Muscle of leg (tissue), 11 donors: ENCODE results near the gene ITGBL1. TPM values are rescaled to one million over a fixed set of nuclear protein-coding genes. Genes with fewer than 3 reads are reported as not detected.
"Not testable (repeated sequence)": the region's sequence is repeated elsewhere in the genome, so short reads cannot be mapped to it uniquely, and the experiment has no call there.

Experiments used
- DNase-seq: peaks from one replicate; pipeline ENCODE4 v3.0.0; 2013
- H3K27ac ChIP-seq: one replicate; pipeline ENCODE4 v1.5.1; 2013; ENCODE audit warnings: mild to moderate bottlenecking, low read length, control low read depth
- H3K27me3 ChIP-seq: one replicate; pipeline ENCODE4 v1.6.1; 2013; ENCODE audit warnings: low read length; ENCODE audit not compliant: control insufficient read depth, insufficient read depth
- H3K36me3 ChIP-seq: one replicate; pipeline ENCODE4 v1.6.1; 2013; ENCODE audit warnings: low read length; ENCODE audit not compliant: control insufficient read depth, insufficient read depth
- H3K4me1 ChIP-seq: one replicate; pipeline ENCODE4 v1.6.1; 2013; ENCODE audit warnings: low read length; ENCODE audit not compliant: control insufficient read depth, insufficient read depth
- H3K4me3 ChIP-seq: one replicate; pipeline ENCODE4 v1.5.1; 2013; ENCODE audit warnings: low read length, control low read depth
- H3K9me3 ChIP-seq: replicated peaks from 2 replicates; pipeline ENCODE4 v1.6.1; 2013; ENCODE audit warnings: low read depth, low read length; ENCODE audit not compliant: control insufficient read depth
- WGBS: methylation state at CpG from one replicate; pipeline ENCODE4 v1.1.5; 2013; ENCODE audit warnings: missing lambda C conversion rate; ENCODE audit not compliant: insufficient coverage; 5-methylcytosine and 5-hydroxymethylcytosine counted together
- polyA plus RNA-seq, 8 donors: library from polyadenylated mRNA; unstranded; fragments of 120-200 nt; gene quantifications; one replicate each; pipeline versions ENCODE4 v1.2.1 to v1.2.3, GENCODE V29; 2013; ENCODE audit warnings: inconsistent platforms in 1 of 8, low replicate concordance in 1 of 8; ENCODE audit not compliant: insufficient read length in 8 of 8, insufficient read depth in 1 of 8
- total RNA-seq: library from RNA; stranded (reverse); fragments of 120-200 nt; gene quantifications from one replicate; pipeline ENCODE4 v1.2.4, GENCODE V29; 2013

ITGBL1 gene
- total and polyA plus RNA-seq, 9 donors: 0.96 to 22.4 (median 3.3) TPM

GRCh38 chr13:101523154-101524131 is 71.0 kb downstream of the ITGBL1 start:
- no peak overlapping the region for H3K27ac ChIP-seq
- no peaks in the 10 kb centered on the region for H3K36me3 ChIP-seq
- no peaks in the 10 kb centered on the region for H3K9me3 ChIP-seq
- no peaks in the 10 kb centered on the region for H3K27me3 ChIP-seq
- WGBS: 23% methylated on average over 2 of the region's 8 CpGs
- DNase-seq: peak; percentile 76
- H3K4me1 ChIP-seq: no peaks in the 10 kb centered on the region
- no peak overlapping the region for H3K4me3 ChIP-seq

GRCh38 chr13:101527130-101527529 is 74.7 kb downstream of the ITGBL1 start:
- Histone ChIP-seq H3K4me3 (no peak overlapping the region), H3K9me3 (no peaks in the 10 kb centered on the region), H3K4me1 (no peaks in the 10 kb centered on the region), H3K27me3 (no peaks in the 10 kb centered on the region), H3K27ac (no peak overlapping the region), H3K36me3 (no peaks in the 10 kb centered on the region)
- no peak for DNase-seq

- Histone ChIP-seq H3K36me3 (no peaks in the 10 kb centered on the region), H3K27me3 (no peaks in the 10 kb centered on the region), H3K4me3 (no peak overlapping the region), H3K9me3 (no peaks in the 10 kb centered on the region), H3K27ac (no peak overlapping the region), H3K4me1 (no peaks in the 10 kb centered on the region)
- DNase-seq: peak; percentile 12
- WGBS: 37% methylated on average over 2 of the region's 4 CpGs
Observed at GRCh38 chr13:101529422-101529821, 76.9 kb downstream of the ITGBL1 start.

- Histone ChIP-seq H3K4me3 (no peak overlapping the region), H3K27ac (no peak overlapping the region), H3K9me3 (no peaks in the 10 kb centered on the region), H3K4me1 (no peaks in the 10 kb centered on the region), H3K36me3 (no peaks in the 10 kb centered on the region), H3K27me3 (no peaks in the 10 kb centered on the region)
- DNase-seq: peak; percentile 14
Observed at GRCh38 chr13:101530293-101530692, 77.8 kb downstream of the ITGBL1 start.

DNA sequence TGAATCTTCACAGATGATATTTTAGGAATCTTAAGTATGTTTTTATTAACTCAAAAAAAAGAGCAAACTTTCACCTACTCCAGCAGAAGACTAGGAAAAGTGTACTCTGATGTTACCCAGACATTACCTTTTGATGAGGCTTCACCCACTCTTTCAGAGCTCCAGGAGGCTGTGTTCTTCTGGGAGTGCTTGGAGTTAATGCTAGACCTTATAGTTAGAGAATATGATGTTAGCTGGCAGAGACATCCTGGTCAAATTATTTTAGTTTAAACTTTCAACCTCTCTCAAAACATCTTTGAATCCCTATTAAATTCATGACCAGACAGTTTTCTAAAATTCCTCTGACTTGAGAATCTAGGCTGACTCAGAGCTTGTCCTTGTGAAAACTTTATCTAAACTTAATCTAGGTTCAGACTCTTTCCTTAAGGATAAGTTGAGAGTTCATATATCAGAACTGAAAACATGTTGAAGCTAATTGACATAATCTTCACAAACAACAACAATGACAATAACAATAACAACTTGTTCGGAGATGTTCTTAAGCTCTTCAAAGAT is 82.8 kb downstream of the ITGBL1 start:
- DNase-seq: no peak
- no peak overlapping the region for H3K27ac ChIP-seq
- H3K27me3 ChIP-seq: no peaks in the 10 kb centered on the region
- no CpG with 5 or more reads among the region's 1 CpG for WGBS
- no peak overlapping the region for H3K4me3 ChIP-seq
- no peaks in the 10 kb centered on the region for H3K9me3 ChIP-seq
- no peaks in the 10 kb centered on the region for H3K36me3 ChIP-seq
- H3K4me1 ChIP-seq: no peaks in the 10 kb centered on the region

GRCh38 chr13:101536079-101536478 is 83.6 kb downstream of the ITGBL1 start:
- no peaks in the 10 kb centered on the region for H3K27me3 ChIP-seq
- WGBS: no CpG with 5 or more reads among the region's 3 CpGs

GRCh38 chr13:101544544-101544943 is 92.1 kb downstream of the ITGBL1 start:
- not testable (repeated sequence) for H3K36me3 ChIP-seq, H3K27ac ChIP-seq, DNase-seq, H3K9me3 ChIP-seq, H3K4me3 ChIP-seq, H3K27me3 ChIP-seq, H3K4me1 ChIP-seq
- 90% methylated on average over 11 of the region's 11 CpGs for WGBS

More at GRCh38 chr13:101536079-101536478, 83.6 kb downstream of the ITGBL1 start:
- no peaks in the 10 kb centered on the region for H3K9me3 ChIP-seq
- no peak for DNase-seq
- no peak overlapping the region for H3K4me3 ChIP-seq
- no peak overlapping the region for H3K27ac ChIP-seq
- H3K36me3 ChIP-seq: no peaks in the 10 kb centered on the region
- no peaks in the 10 kb centered on the region for H3K4me1 ChIP-seq

DNA sequence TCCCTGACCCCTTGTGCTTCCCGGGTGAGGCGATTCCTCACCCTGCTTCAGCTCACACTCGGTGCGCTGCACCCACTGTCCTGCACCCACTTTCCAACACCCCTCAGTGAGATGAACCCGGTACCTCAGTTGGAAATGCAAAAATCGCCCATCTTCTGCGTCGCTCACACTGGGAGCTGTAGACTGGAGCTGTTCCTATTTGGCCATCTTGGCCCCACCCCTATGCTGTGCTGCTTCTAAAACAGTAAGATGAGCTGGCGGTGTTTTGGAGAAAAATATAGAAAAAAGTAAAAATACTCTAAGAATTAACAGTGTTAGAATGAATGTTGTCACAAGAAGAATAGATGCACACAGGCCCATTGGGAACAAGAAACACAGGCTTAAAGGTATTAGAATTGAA is 92.5 kb downstream of the ITGBL1 start:
- Histone ChIP-seq H3K9me3 (no peaks in the 10 kb centered on the region), H3K4me1 (no peaks in the 10 kb centered on the region), H3K27me3 (no peaks in the 10 kb centered on the region), H3K27ac (no peak overlapping the region), H3K36me3 (no peaks in the 10 kb centered on the region), H3K4me3 (no peak overlapping the region)
- 98% methylated on average over 6 of the region's 9 CpGs for WGBS
- no peak for DNase-seq

DNA sequence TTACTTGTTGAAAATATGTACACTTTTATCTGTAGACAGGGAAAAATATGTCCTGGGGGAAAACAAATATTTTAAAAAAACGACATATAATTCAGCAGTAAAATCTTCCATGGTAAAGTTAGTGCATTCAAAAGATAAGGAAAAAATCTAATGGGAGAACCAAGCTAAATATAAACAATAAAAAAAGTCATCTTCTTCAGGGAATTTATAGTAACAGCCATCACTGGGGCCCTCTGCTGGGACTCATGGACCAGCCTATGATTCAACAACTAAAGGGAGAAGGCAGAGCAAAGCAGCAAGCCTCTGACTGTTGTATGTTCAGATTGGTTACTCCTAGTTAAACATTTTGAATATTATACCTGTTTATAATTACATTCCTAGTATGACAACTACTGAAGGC is 93.0 kb downstream of the ITGBL1 start:
- no peak overlapping the region for H3K27ac ChIP-seq
- WGBS: no CpG with 5 or more reads among the region's 1 CpG
- H3K27me3 ChIP-seq: no peaks in the 10 kb centered on the region
- DNase-seq: no peak
- no peaks in the 10 kb centered on the region for H3K9me3 ChIP-seq
- no peaks in the 10 kb centered on the region for H3K4me1 ChIP-seq
- H3K4me3 ChIP-seq: no peak overlapping the region
- no peaks in the 10 kb centered on the region for H3K36me3 ChIP-seq

- Histone ChIP-seq H3K4me1 (no peaks in the 10 kb centered on the region), H3K27ac (no peak overlapping the region), H3K36me3 (no peaks in the 10 kb centered on the region), H3K27me3 (no peaks in the 10 kb centered on the region), H3K9me3 (no peaks in the 10 kb centered on the region), H3K4me3 (no peak overlapping the region)
- DNase-seq: no peak
- WGBS: no CpG with 5 or more reads among the region's 1 CpG
Observed at GRCh38 chr13:101552286-101552685, 99.8 kb downstream of the ITGBL1 start.
